HT-29 (cell line): Measurements from ENCODE around the gene CDC42BPB. TPM values are rescaled to one million over a fixed set of nuclear protein-coding genes. Genes with fewer than 3 reads are reported as not detected.

Source experiments
- DNase-seq: peaks from one replicate; pipeline ENCODE4 v3.0.0-alpha.2; 2015; ENCODE audit warnings: low spot score
- total RNA-seq: library from RNA; depleted of rRNA; stranded (reverse); fragments of >200 nt; shearing (Covaris generic); gene quantifications from 2 replicates; pipeline ENCODE4 v1.2.3, GENCODE V29; 2014; rRNA removed

CDC42BPB gene, protein sequence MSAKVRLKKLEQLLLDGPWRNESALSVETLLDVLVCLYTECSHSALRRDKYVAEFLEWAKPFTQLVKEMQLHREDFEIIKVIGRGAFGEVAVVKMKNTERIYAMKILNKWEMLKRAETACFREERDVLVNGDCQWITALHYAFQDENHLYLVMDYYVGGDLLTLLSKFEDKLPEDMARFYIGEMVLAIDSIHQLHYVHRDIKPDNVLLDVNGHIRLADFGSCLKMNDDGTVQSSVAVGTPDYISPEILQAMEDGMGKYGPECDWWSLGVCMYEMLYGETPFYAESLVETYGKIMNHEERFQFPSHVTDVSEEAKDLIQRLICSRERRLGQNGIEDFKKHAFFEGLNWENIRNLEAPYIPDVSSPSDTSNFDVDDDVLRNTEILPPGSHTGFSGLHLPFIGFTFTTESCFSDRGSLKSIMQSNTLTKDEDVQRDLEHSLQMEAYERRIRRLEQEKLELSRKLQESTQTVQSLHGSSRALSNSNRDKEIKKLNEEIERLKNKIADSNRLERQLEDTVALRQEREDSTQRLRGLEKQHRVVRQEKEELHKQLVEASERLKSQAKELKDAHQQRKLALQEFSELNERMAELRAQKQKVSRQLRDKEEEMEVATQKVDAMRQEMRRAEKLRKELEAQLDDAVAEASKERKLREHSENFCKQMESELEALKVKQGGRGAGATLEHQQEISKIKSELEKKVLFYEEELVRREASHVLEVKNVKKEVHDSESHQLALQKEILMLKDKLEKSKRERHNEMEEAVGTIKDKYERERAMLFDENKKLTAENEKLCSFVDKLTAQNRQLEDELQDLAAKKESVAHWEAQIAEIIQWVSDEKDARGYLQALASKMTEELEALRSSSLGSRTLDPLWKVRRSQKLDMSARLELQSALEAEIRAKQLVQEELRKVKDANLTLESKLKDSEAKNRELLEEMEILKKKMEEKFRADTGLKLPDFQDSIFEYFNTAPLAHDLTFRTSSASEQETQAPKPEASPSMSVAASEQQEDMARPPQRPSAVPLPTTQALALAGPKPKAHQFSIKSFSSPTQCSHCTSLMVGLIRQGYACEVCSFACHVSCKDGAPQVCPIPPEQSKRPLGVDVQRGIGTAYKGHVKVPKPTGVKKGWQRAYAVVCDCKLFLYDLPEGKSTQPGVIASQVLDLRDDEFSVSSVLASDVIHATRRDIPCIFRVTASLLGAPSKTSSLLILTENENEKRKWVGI (N-terminal part only)
- 40.0 and 51.0 TPM in 2 replicates for total RNA-seq

DNA sequence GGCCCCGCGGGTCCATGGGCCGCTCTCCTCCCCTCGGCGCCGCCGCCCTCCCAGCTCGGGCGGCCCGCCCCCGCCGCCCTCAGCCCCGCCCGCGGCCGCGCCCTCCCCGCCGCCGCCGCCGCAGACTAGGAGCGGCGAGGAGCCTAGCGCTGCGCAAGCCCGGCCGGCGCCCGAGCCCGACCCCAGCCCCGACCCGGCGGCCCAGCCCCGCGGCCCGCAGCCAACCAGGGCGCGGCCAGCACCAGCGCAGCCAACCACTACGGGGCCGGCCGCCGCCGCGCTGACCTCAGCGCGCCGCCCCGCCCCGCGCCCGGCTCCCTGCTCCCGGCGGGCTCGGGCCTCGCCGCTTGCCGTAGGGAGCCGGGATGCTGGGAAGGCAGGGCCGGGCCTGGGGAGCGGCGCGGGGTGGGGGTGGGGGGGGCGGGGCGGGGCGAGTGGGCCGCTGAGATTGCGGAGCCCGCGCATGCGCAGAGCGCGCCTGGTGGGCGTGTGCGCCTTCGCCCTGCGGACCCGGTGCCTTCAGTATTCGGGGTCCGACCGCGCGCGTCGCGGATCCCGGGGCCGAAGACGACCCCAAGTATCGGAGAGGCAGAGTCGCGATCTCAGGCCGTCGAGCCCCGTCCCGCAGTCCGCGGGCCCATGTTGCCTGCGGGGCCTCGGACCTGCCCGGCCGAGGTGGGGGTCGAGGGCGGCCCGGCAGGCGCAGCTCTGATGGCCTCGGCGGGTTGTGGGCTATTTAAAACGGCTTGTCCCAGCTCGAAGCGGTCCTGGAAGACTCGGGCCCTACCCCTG is at the start of gene CDC42BPB:
TSS of gene CDC42BPB (minus strand) at position 178 of the 792 bp plus-strand sequence. CDS start 376 bp downstream, outside the sequence.
- peak; percentile 81 for DNase-seq

DNA sequence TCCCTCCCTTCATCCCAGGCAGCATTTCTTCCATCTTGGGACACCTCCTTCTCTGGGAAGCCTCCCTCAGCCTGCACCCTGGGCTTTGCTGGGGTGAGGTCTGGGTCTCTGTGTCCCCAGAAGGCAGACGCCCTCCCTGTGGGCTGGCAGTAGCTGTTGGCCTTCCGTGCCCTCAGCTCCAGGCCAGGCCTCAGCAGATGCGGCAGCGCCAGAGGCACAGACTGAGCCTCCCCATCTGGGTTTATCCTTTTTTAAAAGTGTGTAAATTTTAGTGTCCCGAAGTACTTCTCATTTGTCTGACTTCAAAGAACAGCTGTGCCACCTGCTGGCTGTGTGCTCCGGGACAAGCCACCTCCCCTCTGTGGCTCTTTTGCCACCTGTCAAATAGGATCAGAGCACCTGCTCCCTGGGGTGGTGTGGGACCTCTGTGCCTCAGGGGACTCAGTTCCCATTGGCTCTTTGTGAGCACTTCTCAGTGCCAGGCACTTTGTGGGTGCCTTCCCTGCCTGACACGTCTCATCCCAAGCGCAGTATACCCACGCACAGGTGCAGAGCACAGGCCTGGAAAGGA is 48.3 kb upstream of the CDC42BPB start:
- peak; percentile 30 for DNase-seq

DNA sequence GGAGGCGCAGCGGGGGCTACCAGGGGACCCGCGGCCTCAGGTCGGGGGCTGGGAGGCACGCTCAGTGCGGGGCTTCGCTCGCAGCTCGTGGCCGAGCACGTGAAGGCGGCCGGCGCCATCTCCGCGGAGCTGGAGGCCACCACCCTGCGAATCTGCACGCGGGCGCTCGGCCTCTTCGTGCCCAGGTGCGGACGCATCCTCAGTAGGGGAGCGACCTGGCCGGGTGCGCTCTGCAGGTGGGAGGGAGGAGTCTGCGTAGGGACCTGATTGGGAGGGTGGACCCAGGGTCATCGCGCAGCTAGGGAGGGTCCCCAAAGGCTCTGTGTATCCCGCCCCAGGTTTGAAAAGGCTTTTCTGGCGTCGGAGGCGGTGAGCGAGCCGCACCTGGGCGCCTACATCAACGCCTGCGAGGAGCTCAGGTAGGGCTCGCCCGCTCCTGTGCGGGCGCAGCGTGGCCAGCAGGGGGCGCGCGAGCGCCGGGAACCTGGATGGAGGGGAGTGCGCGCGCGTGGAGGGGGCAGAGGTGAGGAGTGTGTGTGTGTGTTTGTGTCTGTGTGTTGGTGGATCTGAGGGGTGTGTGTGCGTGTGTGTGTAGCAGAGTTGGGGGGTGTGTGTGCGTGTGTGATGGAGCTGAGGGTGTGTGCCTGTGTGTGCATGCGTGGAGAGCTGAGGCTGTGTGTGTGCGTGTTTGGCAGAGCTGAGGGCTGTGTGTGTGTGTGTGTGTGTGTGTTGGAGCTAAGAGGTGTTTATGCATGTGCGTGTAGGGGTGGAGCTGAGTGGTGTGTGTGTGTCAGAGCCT is 47.5 kb upstream of the CDC42BPB start:
- peak; percentile 74 for DNase-seq

DNA sequence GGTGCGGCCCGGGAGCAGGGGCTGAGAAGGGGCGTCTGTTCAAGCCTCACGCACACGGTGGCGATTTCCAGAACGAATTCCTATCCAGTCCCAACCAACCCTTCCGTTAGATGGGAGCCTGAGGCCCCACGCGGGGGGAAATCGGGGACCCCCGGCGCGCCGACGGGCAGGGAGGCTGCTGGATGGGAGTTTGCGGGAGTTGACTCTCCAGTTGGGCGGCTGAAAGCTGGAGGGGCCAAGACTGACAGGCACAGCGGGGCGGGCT is 47.0 kb upstream of the CDC42BPB start:
- no peak for DNase-seq

DNA sequence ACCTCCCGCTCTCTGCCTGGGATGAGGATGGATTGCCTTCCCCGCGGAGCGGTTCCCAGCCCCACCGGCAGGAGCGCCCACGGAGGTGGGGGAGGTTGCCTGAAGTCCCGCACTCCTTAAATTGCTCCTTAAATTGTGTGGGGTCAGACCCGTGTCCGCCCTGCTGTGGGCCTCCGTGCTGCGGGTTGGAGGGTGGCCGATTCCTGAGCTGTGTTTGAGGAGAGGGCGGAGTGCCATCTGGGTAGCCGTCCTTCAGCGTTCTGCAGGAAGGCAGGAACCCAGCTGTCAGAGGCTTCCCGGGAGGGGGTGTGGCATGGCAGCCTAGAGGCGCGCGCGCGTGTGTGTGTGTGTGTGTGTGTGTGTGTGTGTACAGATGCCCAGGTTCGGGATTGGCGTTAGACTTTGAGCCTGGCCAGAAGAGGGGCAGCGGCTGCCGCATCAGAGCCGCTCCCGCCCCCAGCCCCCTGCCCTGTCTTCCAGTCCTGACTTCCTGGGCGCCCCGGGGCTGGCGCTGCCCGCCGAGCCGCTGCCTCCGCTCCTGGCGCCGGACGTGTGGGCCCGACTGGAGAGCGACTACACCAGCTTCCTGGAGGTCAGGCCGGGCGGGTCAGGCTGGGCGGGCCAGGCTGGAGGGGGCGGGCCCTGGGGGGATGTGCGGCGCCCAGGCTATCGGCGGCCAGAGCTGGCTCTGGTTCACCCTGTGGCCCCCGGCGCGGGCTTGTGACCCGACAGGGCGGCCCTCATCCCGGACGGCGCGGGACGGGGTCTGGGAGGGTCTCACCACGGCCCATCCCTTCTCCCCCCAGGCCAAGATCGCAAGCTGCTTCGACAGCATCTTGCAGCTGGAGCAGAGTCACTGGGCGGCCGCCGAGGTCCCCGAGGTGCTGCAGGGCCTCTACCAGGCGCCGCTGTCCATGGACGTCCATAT is 46.4 kb upstream of the CDC42BPB start:
- DNase-seq, result no peak

DNA sequence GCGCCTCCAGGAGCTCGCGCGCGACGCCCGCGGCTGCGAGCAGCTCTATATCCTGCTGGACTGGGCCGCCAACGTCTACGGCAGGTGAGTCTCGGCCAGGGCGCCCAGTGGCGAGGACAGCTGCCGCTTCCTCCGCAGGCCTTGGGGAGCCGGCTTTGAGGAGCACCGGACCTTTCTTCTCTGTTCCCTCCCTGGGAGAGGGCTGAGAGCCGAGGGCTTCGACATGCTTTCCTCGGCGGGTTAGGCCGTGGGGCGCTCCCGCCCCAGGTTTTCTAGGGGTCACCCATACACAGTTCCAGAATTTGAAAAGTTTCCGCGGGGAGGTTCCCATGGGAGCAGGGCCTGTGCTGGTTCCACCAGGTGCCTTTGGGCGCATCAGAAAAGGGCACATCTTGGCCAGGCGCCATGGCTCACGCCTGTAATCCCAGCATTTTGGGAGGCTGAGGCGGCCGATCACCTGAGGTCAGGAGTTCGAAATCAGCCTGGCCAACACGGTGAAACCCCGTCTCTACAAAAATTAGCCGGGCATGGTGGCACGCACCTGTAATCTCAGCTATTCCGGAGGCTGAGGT is 45.4 kb upstream of the CDC42BPB start:
- DNase-seq, result no peak

DNA sequence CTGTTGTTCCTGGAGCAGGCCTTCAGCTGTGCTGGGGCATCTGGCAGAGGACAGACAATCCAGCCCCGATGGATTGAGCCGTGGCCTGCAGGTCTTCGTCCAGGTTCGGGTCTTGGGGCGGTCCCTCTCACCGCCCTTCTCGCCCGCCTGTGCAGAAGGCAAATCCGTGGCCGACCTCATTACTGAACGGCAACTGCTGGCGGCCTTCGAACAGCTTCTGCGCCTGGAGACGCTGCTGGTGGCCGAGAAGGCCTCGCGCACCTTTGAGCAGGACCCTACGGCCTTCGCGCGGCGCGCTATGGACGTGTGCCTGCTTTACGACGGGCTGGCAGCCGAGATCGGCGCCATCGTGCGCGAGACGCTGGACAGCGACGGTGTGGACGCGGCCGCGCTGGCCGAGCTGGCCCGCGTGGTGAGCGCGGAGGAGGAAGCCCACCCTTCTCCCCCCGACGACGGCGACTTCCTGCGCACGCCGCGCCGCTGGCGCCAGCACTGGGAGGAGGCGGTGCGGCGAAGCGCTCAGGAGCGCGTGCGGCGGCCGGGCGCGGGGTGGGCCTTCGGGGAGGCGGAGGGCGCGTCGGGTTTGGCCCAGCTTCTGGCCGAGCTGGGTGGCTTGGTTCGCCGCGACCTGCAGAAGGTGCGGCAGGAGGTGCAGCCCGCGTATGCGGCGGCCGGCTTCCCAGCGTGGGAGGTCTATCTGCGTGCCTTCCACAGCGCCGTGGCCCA is 44.8 kb upstream of the CDC42BPB start:
- DNase-seq, result no peak

DNA sequence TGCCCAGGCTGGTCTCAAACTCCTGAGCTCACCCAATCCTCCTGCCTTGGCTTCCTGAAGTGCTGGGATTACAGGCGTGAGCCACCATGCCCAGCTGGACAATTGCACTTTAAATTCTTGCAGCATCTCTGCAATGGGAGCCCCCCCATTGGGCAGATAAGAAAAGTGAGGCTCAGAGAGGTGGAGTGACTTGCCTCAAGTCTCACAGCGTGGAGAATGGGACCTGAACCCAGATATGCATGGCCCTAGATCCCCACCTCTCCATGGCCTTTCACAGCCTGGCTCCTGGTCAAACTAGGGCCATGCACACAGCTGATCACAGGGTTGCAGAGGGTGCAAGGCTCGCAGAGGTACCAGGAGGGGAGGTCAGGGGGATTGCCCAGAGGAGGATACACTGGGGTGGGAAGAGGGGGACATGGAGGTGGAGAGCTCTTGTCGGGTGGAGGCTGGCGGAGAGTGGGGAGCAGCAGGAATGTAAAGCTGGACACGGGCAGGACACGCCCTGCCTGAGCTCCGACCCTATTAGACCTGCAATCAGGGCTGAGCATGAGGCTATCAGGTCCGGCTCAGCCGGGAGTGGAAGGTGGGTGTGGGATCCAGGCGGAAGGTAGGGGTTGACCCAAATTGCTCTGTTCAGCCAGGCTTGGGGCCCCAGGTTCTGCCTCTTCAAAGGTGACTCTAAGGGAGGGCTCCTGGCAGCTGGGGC is 44.1 kb upstream of the CDC42BPB start:
- no peak for DNase-seq

DNA sequence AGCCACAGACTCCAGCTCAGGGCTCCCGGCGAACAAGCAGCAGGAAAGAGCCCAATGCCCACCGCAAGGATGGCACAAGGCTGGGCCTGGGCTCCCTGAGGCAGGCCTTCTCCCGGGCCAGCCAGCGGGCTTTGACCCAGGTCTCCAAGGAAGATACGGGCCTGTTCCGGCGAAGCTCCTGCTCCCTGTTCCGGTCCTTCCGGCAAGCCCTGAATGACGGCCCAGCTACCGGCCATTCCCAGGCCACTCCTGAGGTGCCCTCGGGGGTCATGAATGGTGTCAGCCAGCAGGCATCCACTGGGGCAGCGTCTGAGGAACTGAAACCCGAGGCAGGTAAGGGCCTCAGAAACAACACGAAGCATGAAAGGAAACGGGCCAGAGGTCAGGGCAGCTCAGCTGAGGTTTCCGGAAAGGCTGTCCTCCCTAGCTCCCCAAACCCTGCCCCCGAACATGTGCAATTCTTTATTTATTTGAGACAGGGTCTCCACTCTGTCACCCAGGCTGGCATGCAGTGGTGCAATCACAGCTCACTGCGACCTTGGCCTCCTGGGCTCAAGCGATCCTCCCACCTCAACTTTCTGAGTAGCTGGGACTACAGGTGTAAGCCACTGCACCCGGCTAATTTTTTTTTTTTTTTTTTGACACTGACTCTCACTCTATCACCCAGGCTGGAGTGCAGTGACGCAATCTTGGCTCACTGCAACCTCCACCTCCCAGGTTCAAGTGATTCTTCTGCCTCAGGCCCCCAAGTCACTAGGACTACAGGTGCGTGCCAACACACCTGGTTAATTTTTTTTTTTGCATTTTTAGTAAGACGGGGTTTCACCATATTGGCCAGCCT is 43.2 kb upstream of the CDC42BPB start:
- no peak for DNase-seq

DNA sequence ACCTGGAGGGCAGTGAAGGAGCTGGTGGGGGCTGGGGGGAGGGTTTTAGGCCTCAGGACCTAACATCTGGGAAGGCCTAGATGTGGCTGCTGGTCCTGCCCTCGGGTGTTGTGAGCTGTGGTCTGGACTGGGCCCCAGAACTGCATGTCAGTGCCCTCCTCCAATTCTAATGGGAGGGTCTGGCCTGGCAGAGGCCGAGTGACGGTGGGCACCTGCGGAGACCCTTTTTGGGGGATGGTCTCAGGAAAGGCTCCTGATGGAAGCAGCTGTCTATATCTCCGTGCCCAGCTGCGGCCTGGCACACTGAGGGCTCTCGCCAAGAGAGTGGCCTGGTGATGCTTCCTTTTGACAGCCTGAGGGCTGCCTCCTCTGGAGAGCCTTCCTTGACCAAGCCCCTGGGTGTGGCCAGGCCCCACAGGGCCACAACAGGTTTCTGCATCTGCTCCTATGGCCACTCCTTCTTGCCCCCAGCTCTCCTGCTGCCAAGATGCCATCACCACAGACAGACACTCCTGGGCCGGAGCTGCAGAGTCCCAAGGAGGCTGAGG is 42.5 kb upstream of the CDC42BPB start:
- no peak for DNase-seq

DNA sequence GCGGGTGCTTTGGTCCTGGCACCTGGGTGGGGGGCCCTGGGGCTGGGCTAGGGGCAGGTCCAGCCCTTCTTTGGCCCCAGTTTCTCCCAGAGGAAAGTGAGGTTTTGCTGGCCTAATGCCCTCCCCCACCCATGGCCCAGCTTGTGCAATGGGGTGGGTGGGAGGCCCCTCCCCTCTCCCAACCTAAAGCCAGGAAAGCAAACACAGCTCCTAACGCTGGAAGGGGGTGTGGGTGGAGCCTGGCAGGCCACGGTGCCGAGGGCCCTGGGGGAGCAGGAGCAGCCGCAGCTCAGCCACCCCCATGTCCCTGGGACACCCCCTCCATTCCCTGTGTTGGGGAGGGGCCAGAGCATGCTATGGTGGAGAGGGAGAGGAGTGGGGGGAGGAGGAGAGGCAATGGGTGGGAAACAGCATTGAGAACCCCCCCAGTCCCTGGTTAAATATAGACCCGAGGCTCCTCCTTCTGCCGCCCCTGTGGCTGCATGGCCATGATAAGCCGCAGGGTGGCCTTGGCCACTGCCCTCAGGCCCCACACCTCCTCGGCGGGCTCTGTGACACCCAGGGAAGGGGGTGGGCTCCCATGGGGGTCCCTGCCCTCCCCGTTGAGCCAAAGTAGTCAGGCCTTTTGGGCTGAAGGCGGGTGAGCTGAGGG is 41.9 kb upstream of the CDC42BPB start:
- DNase-seq, result no peak

DNA sequence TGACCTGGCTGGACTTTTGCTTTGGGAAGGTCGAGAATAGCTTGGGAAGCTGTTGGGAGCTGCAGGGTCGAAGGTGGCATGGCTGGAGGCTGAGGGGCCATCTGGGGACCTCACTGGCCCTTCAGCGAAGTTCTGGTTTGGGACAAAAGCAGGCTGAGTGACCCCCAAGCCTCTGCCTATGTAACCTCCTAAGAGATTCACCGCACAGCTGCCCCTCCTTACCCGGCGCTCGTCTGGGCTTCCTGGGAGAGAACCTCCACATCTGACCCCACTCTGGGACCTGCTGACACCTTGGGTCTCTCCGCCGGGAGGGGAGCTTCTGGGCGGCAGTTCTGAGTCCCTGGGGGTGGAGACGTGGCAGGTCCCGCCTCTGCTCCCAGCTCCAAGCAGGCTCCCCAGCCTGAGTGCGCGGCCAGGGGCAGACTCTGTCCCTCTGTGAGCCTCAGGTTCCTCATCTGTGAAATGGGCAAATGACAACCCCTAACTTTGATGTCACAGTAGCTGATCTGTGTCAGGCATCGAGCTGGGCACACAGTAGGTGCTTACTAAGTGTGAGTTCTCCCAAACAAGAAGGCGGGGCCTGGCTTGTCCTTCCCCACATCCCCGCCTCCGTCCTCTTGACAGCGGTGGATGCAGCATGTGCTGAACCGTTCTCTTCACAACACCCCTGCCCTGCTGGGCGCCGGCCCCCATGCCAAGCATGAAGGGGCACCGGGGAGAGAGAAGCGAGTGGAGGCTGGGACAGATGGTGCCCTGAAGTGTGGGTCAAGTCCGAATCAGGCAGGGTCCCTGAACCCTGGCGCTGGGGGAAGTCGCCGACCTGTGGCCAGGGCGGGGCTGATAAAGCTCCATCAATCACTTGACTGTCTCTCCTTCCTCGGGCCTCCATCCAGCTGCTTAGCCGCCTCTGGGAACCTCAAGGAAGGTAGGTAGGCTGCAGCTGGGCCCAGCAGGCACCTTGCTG is 40.9 kb upstream of the CDC42BPB start:
- DNase-seq, result no peak

DNA sequence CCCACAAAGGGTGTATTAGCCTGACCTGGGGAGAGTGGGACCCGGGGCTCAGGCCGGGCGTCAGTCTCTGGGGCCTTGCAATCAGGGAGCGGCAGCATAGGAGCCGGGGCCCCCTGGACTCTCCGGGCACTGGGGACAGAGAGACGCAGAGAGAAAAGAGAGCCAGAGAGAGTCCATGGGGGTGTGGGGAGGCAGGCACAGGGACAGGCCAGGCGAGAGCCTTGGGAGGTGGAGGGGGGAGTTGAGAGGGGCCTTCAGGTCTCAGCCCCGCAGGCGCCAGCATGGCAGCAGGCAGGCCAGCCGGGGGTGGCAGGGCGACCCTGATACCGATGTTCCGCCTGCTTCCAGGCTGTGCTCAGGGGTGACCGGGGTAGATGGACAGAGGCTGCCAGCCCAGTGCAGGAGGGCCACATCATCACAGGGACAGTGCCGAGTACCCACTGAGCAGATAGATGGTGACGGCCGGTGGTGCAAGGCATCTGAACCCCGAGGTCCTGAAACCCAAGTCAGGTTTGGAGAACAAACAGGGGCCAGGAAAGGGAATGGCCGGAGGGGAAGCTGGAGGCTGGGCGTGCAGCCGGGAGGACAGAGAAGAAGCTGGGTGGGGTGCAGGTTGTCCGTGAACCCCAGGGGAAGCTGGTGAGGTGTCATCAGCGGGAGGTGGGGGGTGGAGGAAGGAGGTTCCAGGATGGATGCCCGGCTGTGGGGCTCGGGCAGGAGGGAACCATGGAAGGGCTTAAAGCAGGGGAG is 40.1 kb upstream of the CDC42BPB start:
- DNase-seq, result no peak

DNA sequence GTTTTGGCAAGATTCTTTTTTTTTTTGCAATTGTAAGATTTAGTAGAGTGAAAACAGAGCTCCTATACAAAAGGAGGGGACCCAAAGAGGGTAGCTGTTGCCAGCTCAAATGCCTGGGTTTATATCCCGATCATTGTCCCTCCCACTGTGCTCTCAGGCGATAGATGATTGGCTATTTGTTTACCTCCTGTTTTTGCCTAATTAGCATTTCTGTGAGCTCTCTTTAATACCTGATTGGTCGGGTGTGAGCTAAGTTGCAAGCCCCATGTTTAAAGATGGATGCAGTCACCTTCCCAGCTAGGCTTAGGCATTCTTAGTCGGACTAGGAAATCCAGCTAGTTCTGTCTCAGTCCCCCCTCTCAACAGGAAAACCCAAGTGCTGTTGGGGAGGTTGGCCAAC is 39.0 kb upstream of the CDC42BPB start:
- no peak for DNase-seq
